SK-N-SH treated with all-trans-retinoic acid at 6 μM for 48 hours (cell line): Measurements from ENCODE around the gene TMC4.
A peak's percentile ranks its signal among the peaks of the same experiment; 100 is the strongest.

Experiments used
- ATAC-seq: fragments of 200-7000 bp; cut with Tn5 transposase; 3 replicates; pipeline ENCODE4 v1.9.1; 2020; ENCODE audit warnings: mild to moderate bottlenecking, moderate library complexity
- ARNTL ChIP-seq: fragments of 450-650 bp; formaldehyde crosslinking; IDR thresholded peaks from 2 replicates; pipeline ENCODE4 v1.5.0; 2020; ENCODE audit warnings: low read depth, mild to moderate bottlenecking, moderate library complexity, borderline replicate concordance
- BACH2 ChIP-seq: fragments of 250-450 bp; sonication (Bioruptor Pico); IDR thresholded peaks from 2 replicates; pipeline ENCODE4 v1.9.0; 2021; ENCODE audit warnings: mild to moderate bottlenecking, borderline replicate concordance
- CREB5 ChIP-seq: fragments of 250-450 bp; sonication (Bioruptor Pico); IDR thresholded peaks from 2 replicates; pipeline ENCODE4 v1.5.1; 2020; ENCODE audit warnings: low read depth, mild to moderate bottlenecking, moderate library complexity
- CSRNP3 ChIP-seq: fragments of 250-450 bp; sonication (Bioruptor Pico); IDR thresholded peaks from 2 replicates; pipeline ENCODE4 v1.5.1; 2021; ENCODE audit warnings: mild to moderate bottlenecking, moderate library complexity
- ESRRG ChIP-seq: fragments of 250-450 bp; sonication (Bioruptor Pico); IDR thresholded peaks from 2 replicates; pipeline ENCODE4 v1.6.1; 2021; ENCODE audit warnings: mild to moderate bottlenecking
- ISL1 ChIP-seq: fragments of 250-450 bp; sonication (Bioruptor Pico); IDR thresholded peaks from 2 replicates; pipeline ENCODE4 v2.1.2; 2022; ENCODE audit warnings: mild to moderate bottlenecking, moderate library complexity
- OSR1 ChIP-seq: fragments of 250-450 bp; sonication (Bioruptor Pico); IDR thresholded peaks from 2 replicates; pipeline ENCODE4 v1.8.0; 2022; ENCODE audit warnings: moderate library complexity, mild to moderate bottlenecking, inconsistent platforms
- PATZ1 ChIP-seq: fragments of 250-450 bp; sonication (Bioruptor Pico); IDR thresholded peaks from 2 replicates; pipeline ENCODE4 v1.8.0; 2020; ENCODE audit warnings: mild to moderate bottlenecking, moderate library complexity, borderline replicate concordance
- POU6F1 ChIP-seq: fragments of 250-450 bp; sonication (Bioruptor Pico); IDR thresholded peaks from 2 replicates; pipeline ENCODE4 v1.8.0; 2021; ENCODE audit warnings: low read depth, mild to moderate bottlenecking, moderate library complexity, borderline replicate concordance
- RARB ChIP-seq: fragments of 250-450 bp; sonication (Bioruptor Pico); IDR thresholded peaks from 2 replicates; pipeline ENCODE4 v1.8.0; 2021; ENCODE audit warnings: mild to moderate bottlenecking, moderate library complexity
- SNAI2 ChIP-seq: fragments of 250-450 bp; sonication (Bioruptor Pico); IDR thresholded peaks from 2 replicates; pipeline ENCODE4 v1.5.0; 2020; ENCODE audit warnings: mild to moderate bottlenecking, moderate library complexity
- TCF4 ChIP-seq: fragments of 250-450 bp; sonication (Bioruptor Pico); IDR thresholded peaks from 2 replicates; pipeline ENCODE4 v1.8.0; 2021; ENCODE audit warnings: mild to moderate bottlenecking, moderate library complexity, borderline replicate concordance
- TOX ChIP-seq: fragments of 250-450 bp; sonication (Bioruptor Pico); IDR thresholded peaks from 2 replicates; pipeline ENCODE4 v1.8.0; 2021; ENCODE audit warnings: mild to moderate bottlenecking, moderate library complexity, borderline replicate concordance
- TSHZ2 ChIP-seq: fragments of 250-450 bp; sonication (Bioruptor Pico); IDR thresholded peaks from 2 replicates; pipeline ENCODE4 v1.5.0; 2020; ENCODE audit warnings: mild to moderate bottlenecking, moderate library complexity
- ZC3H10 ChIP-seq: fragments of 250-450 bp; sonication (Bioruptor Pico); IDR thresholded peaks from 2 replicates; pipeline ENCODE4 v1.5.1; 2021; ENCODE audit warnings: mild to moderate bottlenecking, moderate library complexity
- ZFP3 ChIP-seq: fragments of 250-450 bp; sonication (Bioruptor Pico); IDR thresholded peaks from 2 replicates; pipeline ENCODE4 v1.5.0; 2020; ENCODE audit warnings: mild to moderate bottlenecking, moderate library complexity
- ZFP30 ChIP-seq: fragments of 450-650 bp; formaldehyde crosslinking; IDR thresholded peaks from 2 replicates; pipeline ENCODE4 v1.5.0; 2022; ENCODE audit warnings: mild to moderate bottlenecking, moderate library complexity
- ZNF565 ChIP-seq: fragments of 450-650 bp; formaldehyde crosslinking; conservative IDR thresholded peaks from 2 replicates; pipeline ENCODE4 v1.5.0; 2020; ENCODE audit warnings: low read depth, mild to moderate bottlenecking, moderate library complexity
- ZNF70 ChIP-seq: fragments of 450-650 bp; formaldehyde crosslinking; IDR thresholded peaks from 2 replicates; pipeline ENCODE4 v1.5.0; 2020; ENCODE audit warnings: mild to moderate bottlenecking, moderate library complexity

The TMC4 gene

GRCh38 chr19:54211235-54211634 is 38.3 kb upstream of the TMC4 start:
- no peak for TF ChIP-seq ESRRG
- TF ChIP-seq ARNTL (CRISPR knock-in tag): no peak
- no peak for TF ChIP-seq ISL1 (CRISPR knock-in tag)
- TF ChIP-seq SNAI2 (CRISPR knock-in tag): no peak
- no peak for TF ChIP-seq ZFP3 (CRISPR knock-in tag)
- no peak for TF ChIP-seq ZFP30
- no peak for TF ChIP-seq ZNF565 (CRISPR knock-in tag)
- TF ChIP-seq CSRNP3: no peak
- TF ChIP-seq BACH2 (CRISPR knock-in tag): no peak
- TF ChIP-seq ZC3H10 (CRISPR knock-in tag): no peak
- TF ChIP-seq POU6F1 (CRISPR knock-in tag): no peak
- no peak; the same call in 1 of the 3 replicates for ATAC-seq

- peak; percentile 82 for ATAC-seq
- TF ChIP-seq ZFP3 (CRISPR knock-in tag) (0 out of 2 replicates have a peak, but pooled peaks have one; percentile 51), OSR1 (CRISPR knock-in tag) (no peak), TOX (CRISPR knock-in tag) (no peak), ZC3H10 (CRISPR knock-in tag) (no peak), ZNF70 (no peak), ZFP30 (no peak), RARB (no peak)
These were observed 37.0 kb upstream of the TMC4 start for GRCh38 chr19:54209811-54210494.

- TF ChIP-seq CREB5 (no peak), ZFP3 (CRISPR knock-in tag) (no peak), ZNF565 (CRISPR knock-in tag) (no peak), ARNTL (CRISPR knock-in tag) (no peak), SNAI2 (CRISPR knock-in tag) (no peak), TSHZ2 (CRISPR knock-in tag) (no peak), PATZ1 (CRISPR knock-in tag) (no peak), TCF4 (CRISPR knock-in tag) (no peak)
- peak; percentile 51 for ATAC-seq
These were observed 36.3 kb upstream of the TMC4 start for GRCh38 chr19:54209058-54209810.
